RWPE1 (cell line): ENCODE measurements around the gene PDE6C.
A peak's percentile ranks its signal among the peaks of the same experiment; 100 is the strongest.

Experiments used
- CTCF ChIA-PET: fragments of 350-600 bp; sonication (Branson Sonifier 250); formaldehyde crosslinking; extraction: SDS; loops from one replicate; lab custom pipeline; 2021; lab: Yijun Ruan, JAX
- POLR2A ChIA-PET: fragments of 400-600 bp; formaldehyde crosslinking; extraction: SDS; loops from one replicate; lab custom pipeline; 2020; ENCODE audit warnings: antibody characterized with exemption; ENCODE audit not compliant: low non-redundant PET; lab: Yijun Ruan, JAX
- DNase-seq: peaks from one replicate; pipeline ENCODE4 v3.0.0; 2012; ENCODE audit warnings: low spot score
- H3K27ac ChIP-seq: fragments of 450-650 bp; 2 replicates; pipeline ENCODE4 v1.5.1; 2017
- TF ChIP-seq, protein P1 (sequence below): fragments of 450-650 bp; conservative IDR thresholded peaks from 2 replicates; pipeline ENCODE4 v1.5.1; 2017; ENCODE audit warnings: low read depth, mild to moderate bottlenecking

The PDE6C gene

GRCh38 chr10:93598157-93598556 is 14.2 kb upstream of the PDE6C start:
- H3K27ac ChIP-seq, result no peak overlapping the region
- ChIA-PET POLR2A (no interaction called here), CTCF (no interaction called here)
- DNase-seq, result no peak
- TF ChIP-seq, protein P1, sequence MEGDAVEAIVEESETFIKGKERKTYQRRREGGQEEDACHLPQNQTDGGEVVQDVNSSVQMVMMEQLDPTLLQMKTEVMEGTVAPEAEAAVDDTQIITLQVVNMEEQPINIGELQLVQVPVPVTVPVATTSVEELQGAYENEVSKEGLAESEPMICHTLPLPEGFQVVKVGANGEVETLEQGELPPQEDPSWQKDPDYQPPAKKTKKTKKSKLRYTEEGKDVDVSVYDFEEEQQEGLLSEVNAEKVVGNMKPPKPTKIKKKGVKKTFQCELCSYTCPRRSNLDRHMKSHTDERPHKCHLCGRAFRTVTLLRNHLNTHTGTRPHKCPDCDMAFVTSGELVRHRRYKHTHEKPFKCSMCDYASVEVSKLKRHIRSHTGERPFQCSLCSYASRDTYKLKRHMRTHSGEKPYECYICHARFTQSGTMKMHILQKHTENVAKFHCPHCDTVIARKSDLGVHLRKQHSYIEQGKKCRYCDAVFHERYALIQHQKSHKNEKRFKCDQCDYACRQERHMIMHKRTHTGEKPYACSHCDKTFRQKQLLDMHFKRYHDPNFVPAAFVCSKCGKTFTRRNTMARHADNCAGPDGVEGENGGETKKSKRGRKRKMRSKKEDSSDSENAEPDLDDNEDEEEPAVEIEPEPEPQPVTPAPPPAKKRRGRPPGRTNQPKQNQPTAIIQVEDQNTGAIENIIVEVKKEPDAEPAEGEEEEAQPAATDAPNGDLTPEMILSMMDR, result no peak

DNA sequence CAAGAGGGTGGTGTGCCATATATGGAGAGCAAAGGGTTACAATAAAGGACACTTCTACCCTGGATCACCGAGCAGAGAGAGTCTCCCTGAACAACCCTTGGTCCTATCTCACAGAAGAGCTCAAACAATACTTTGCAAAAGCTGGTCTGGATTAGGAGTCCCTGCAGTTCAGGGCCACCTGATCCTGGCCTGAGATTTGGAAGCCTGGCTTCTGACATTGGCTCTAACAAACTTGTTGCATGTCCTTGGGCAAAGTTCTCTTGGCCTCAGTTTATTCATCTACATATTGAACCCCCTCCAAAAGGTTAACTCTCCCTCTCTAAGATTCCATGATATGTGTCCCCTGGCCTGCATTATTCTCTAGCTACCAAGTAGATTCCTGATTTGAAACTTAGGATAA is 13.0 kb upstream of the PDE6C start:
- ChIA-PET CTCF (interaction anchor here (0.6 kb wide), 1 partner anchor 10 kb away, joined by 4 read pairs; no protein-coding TSS in a partner anchor), POLR2A (no interaction called here)
- TF ChIP-seq, protein P1, result no peak
- DNase-seq, result no peak
- no peak overlapping the region for H3K27ac ChIP-seq

DNA sequence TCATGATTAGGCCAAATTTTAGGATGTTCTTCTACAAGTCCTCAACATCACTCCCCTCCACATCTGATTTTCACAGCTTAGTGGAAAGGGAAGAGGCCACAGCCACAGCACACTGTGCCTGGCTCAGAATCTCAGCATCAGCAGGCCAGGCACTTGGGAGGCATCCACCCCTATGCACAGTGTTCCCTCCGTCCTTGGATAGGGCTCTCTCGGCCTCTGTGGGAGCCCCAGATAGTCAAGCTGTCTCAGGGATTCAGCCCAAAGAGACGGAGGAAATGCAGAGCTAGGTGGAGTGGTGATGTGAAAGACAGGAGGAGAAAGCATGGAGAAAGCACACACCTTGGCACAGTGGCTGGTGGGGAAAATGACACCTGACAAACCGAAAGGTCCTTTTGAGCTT is 12.6 kb upstream of the PDE6C start:
- TF ChIP-seq, protein P1, result no peak
- H3K27ac ChIP-seq, result no peak overlapping the region
- DNase-seq, result no peak
- ChIA-PET POLR2A (no interaction called here), CTCF (interaction anchor here (0.7 kb wide), 1 partner anchor 86 kb away, joined by 3 read pairs; no protein-coding TSS in a partner anchor)

GRCh38 chr10:93600446-93601145 is 11.7 kb upstream of the PDE6C start:
- ChIA-PET CTCF (interaction anchor here (0.7 kb wide), 1 partner anchor 87 kb away, joined by 3 read pairs; no protein-coding TSS in a partner anchor), POLR2A (no interaction called here)
- TF ChIP-seq, protein P1, result no peak
- peak; percentile 26 for DNase-seq
- H3K27ac ChIP-seq, result no peak overlapping the region

DNA sequence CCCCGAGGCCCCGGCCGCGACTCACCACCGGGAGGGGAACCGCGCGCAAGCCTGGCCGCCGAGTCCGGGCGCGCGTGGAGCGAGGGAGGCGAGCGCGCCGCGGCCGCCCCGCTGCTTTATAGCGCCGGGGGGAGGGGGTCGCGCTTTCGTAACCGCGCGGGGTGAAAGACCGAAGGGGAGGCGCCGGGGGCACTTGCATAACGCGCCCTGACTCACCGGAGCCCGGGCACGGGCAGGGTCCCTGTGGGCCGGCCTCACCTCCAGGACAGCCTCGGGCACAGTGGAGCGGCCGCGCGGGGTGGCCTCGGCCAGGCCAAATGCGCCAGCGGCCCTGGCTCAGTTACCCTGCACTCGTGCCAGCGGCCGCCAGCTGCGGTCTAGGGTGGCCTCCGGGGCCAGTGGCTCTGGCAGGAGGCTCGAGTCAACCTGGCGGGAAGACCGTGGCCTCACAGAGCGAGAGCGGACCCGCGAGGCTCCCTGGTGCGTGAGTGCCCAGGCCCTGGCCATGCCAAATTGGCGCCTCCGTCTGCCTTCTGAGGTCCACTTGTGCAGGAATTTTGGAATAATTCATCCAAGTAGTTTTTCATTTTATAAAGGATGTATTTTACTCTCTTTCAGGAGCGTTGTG is 11.1 kb upstream of the PDE6C start, which contains the start of gene RBP4:
TSS of gene RBP4 (minus strand) at position 90 of the 628 bp plus-strand sequence. CDS start 207 bp downstream, outside the sequence.
- TF ChIP-seq, protein P1, result no peak
- POLR2A ChIA-PET, result no interaction called here
- H3K27ac ChIP-seq, result no peak within 1 kb of the TSS
- CTCF ChIA-PET, result no interaction called here
- DNase-seq, result no peak

DNA sequence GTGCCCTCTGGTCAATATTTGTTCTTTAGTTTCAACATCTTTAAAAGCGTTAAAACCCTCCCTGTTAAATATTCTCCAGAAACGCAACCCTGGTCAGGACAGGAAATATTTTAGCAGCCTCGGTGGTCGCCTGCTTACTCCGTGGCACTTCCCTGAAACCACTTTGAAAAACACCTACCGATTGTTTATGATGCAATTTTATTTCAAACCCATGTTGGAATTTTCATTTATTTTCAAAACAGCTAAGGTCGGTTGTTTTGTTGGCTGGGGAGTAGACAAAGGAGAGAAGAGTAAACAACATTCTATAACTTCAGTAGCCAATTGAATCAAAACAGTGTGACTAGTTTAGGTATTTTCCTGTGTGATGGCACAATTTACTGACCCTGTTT is 10.6 kb upstream of the PDE6C start:
- no peak overlapping the region for H3K27ac ChIP-seq
- CTCF ChIA-PET, result no interaction called here
- POLR2A ChIA-PET, result no interaction called here
- TF ChIP-seq, protein P1, result no peak
- no peak for DNase-seq
